Mammary epithelial cell (primary cell): ENCODE data around the gene FES.

ENCODE experiments used
- EZH2 ChIP-seq: IDR thresholded peaks from 2 replicates; pipeline ENCODE4 v1.6.1; 2012; ENCODE audit warnings: low read length, inconsistent platforms, borderline replicate concordance
- TF ChIP-seq, protein P1 (sequence below), 2 donors: IDR thresholded peaks in 1 of 2; conservative IDR thresholded peaks in 1 of 2; 2 replicates each; pipeline ENCODE4 v1.5.1; 2011 to 2012; ENCODE audit warnings: inconsistent platforms in 2 of 2, low read length in 2 of 2, mild to moderate bottlenecking in 2 of 2, control low read depth in 1 of 2, low read depth in 1 of 2; ENCODE audit not compliant: insufficient read depth in 1 of 2; ENCODE audit errors: extremely low read depth in 1 of 2

DNA sequence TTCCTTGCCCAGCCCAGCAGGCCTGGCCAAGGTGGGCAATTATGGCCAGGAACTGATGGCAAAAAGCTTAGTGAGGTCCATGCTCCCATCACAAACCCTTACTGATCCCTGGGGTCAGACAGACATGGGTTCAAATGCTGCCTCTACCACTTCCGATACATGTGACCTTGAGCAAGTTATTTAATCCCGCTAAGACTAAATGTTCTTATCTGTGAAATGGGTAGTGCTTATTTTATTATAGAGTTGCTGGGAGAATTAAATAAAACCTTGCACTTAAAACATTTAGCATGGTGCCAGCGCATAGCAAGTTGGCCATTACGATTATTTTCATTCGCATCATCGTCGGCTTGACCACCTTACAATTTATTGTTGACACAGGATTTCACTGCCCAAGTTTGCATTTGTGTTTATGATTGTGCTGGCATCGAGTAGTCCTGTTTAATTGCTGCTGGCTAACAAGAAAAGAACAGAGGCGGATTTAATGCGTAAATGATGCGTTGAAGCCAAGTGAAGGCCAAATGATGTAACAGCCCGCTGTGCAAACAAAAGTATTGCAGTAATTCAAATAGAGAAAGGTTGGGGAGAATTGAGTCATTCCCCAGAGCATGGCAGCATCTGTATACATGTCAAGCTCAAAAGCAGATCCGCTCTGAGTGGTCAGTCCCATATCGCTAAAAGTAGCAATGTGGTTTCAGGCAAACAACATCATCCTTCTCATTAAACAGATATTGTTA is 23.2 kb upstream of the FES start:
- TF ChIP-seq EZH2, result no peak
- TF ChIP-seq, protein P1, sequence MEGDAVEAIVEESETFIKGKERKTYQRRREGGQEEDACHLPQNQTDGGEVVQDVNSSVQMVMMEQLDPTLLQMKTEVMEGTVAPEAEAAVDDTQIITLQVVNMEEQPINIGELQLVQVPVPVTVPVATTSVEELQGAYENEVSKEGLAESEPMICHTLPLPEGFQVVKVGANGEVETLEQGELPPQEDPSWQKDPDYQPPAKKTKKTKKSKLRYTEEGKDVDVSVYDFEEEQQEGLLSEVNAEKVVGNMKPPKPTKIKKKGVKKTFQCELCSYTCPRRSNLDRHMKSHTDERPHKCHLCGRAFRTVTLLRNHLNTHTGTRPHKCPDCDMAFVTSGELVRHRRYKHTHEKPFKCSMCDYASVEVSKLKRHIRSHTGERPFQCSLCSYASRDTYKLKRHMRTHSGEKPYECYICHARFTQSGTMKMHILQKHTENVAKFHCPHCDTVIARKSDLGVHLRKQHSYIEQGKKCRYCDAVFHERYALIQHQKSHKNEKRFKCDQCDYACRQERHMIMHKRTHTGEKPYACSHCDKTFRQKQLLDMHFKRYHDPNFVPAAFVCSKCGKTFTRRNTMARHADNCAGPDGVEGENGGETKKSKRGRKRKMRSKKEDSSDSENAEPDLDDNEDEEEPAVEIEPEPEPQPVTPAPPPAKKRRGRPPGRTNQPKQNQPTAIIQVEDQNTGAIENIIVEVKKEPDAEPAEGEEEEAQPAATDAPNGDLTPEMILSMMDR (conservative IDR thresholded peaks at IDR 0.05 in 1 of 2, IDR thresholded peaks at IDR 0.05 in 1 of 2; ENCODE audit: extremely low read depth in 1 of 2, insufficient read depth in 1 of 2, low read depth in 1 of 2, low read length in 2 of 2), result no peak
